ES-I3 (cell line): ENCODE results near the gene LARP7.
A peak's percentile ranks its signal among the peaks of the same experiment; 100 is the strongest.
"Not testable (repeated sequence)": the region's sequence is repeated elsewhere in the genome, so short reads cannot be mapped to it uniquely, and the experiment has no call there.

Source experiments
- H3K36me3 ChIP-seq: 2 replicates; pipeline ENCODE4 v1.6.1; 2013; ENCODE audit warnings: mild to moderate bottlenecking, low read length, control low read depth, moderate library complexity; ENCODE audit not compliant: insufficient read depth
- H3K4me1 ChIP-seq: 2 replicates; pipeline ENCODE4 v1.6.1; 2013; ENCODE audit warnings: mild to moderate bottlenecking, control low read depth, low read length; ENCODE audit not compliant: insufficient read depth
- H3K9ac ChIP-seq: 2 replicates; pipeline ENCODE4 v1.6.1; 2013; ENCODE audit warnings: low read depth, mild to moderate bottlenecking, low read length, moderate library complexity
- H3K9me3 ChIP-seq: 2 replicates; pipeline ENCODE4 v1.6.1; 2013; ENCODE audit warnings: mild to moderate bottlenecking, low read length, moderate library complexity; ENCODE audit not compliant: control insufficient read depth, insufficient read depth

The LARP7 gene

DNA sequence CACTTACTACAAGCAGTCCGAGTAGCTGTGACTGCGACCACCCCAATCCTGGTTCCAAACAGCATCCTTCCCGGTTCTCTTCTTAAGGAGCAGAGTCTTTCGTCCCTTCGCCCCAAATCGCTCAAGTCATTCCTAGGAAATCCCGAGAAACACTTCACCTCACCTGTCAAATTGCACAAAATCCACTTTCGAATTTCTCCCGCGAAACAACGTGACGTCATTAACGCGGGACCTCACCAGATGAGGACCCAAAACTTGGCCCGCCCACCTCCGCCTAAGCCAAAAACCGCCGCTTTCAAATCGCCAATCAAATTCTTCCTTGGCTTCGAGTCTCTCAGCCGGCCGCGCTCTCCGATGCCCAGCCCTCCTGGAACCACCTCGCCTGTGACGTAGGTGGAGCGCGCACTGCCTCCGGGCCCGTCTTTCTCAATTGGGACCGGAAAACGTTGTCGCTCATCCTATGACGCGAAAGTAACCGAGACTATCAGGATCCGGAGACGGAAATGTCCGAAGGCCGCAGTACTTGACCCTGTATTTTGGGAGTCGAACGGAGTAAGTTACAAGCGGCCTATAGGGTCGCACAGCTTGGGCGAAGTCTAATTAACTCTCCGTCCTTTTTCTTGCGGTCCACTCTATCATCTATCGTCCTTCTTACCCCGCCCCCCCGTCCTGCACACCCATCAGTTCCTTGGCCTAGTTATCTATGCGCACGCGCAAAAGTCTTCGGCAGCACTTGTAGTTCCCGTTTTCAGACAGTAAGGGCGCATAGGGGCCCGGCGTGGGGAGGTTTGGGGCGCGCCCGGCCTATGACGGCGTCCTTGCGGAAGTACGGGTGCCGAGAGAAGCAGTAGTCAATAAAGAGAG, at the start of gene LARP7, which contains the start of gene ZGRF1:
Gene LARP7 (plus strand): TSS at position 456 of the 864 bp plus-strand sequence. CDS start 7,527 bp downstream, outside the sequence.
Gene ZGRF1 (minus strand): TSS at position 222 of the 864 bp plus-strand sequence. CDS start 3,733 bp downstream, outside the sequence.
- no peaks in the 10 kb centered on the region for H3K9me3 ChIP-seq
- peak within 1 kb of the TSS; percentile 94 for H3K9ac ChIP-seq
- H3K4me1 ChIP-seq: peaks cover 12% of the 10 kb centered on the region
- H3K36me3 ChIP-seq: peaks cover 3% of the 10 kb centered on the region

- Histone ChIP-seq H3K9me3 (no peaks in the 10 kb centered on the region), H3K9ac (no peak overlapping the region), H3K4me1 (no peaks in the 10 kb centered on the region), H3K36me3 (peaks cover 14% of the 10 kb centered on the region)
Observed at GRCh38 chr4:112589206-112589605, 47.7 kb upstream of the LARP7 start.

DNA sequence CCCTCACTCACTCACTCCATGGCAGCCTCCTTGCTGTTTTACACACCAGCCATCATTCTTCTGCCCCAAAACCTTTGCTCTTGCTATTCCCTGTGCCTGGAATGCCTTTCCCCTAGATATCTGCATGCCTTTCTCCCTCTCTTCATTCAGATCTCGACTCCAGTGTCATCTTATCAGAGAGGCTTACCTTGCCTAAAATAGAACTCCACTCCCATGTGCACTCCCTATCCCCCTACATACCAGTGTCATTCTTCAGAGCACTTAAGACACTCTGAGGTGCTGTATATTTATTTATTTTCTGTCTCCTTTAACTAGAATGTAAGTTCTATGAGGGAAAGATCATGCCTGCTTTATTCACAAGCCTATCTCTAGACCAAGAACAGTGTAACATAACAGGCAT, 45.4 kb upstream of the LARP7 start:
- no peaks in the 10 kb centered on the region for H3K4me1 ChIP-seq
- H3K9me3 ChIP-seq: no peaks in the 10 kb centered on the region
- H3K9ac ChIP-seq: no peak overlapping the region
- peaks cover 6% of the 10 kb centered on the region for H3K36me3 ChIP-seq

DNA sequence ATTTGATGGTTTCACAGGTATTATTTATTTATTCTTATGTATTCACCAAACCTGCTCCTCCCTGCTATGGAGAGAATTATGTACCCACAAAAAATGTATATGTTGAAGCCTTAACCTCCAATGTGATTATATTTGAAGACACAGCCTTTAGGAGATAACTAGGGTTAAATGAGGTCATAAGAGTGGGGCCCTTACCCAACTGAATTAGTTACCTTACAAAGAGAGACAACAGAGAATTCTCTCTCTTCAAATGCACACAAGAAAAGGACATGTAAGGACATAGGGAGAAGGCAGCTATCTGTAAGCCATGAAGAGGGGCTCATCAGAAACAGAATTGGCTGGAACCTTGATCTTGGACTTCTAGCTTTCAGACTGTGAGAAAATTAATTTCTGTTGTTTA, 44.2 kb upstream of the LARP7 start:
- Histone ChIP-seq H3K9ac (no peak overlapping the region), H3K36me3 (peaks cover 4% of the 10 kb centered on the region; the same call in 1 of the 2 replicates), H3K9me3 (no peaks in the 10 kb centered on the region), H3K4me1 (no peaks in the 10 kb centered on the region)

DNA sequence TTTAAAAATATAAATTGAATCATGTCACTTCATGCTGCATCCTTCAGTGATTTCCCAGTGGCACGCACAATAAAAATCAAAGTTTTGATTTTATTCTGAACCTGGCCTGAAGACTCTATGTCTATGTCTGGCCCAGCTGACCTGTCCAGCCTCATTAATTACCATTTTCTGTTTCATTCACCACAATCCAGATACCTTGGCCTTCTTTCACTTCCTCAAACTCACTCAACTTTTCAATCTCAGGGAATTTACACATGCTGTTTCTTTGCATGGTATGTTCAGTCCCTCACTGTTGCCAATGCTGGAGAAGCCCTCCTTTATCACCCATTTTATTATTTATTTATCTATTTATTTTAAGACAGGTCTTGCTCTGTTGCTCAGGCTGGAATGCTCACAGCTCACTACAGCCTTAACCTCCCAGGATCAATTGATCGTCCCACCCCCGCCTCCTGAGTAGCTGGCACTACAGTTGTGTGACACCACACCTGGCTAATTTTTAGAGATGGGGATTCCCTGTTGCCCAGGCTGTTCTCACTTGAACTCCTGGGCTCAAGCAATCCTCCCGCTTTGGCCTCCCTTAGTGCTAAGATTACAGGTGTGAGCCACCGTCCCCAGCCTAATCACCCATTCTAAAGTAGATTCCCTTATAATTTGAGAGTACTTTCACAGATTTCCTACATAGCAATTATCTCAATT, 43.4 kb upstream of the LARP7 start:
- H3K9ac ChIP-seq: no peak overlapping the region
- H3K4me1 ChIP-seq: no peaks in the 10 kb centered on the region
- peaks cover 4% of the 10 kb centered on the region; the same call in 1 of the 2 replicates for H3K36me3 ChIP-seq
- H3K9me3 ChIP-seq: no peaks in the 10 kb centered on the region

DNA sequence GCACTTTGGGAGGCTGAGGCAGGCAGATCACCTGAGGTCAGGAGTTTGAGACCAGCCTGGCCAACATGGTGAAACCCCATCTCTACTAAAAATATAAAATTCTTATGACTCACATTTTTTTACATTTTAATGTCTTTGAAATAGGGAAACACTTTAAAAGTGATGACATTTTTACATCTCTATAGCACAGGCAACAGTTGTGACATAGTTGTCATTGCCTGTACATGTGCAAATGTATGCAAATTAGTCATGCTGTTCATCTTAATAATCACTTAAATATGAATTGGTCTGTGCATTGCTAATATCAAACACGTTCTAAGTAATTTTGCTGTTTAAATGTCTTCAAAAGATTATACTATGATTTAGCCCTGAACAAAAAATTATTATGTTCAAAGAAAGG, 42.0 kb upstream of the LARP7 start:
- H3K9me3 ChIP-seq: no peaks in the 10 kb centered on the region
- no peaks in the 10 kb centered on the region for H3K4me1 ChIP-seq
- no peak overlapping the region for H3K9ac ChIP-seq
- peaks cover 13% of the 10 kb centered on the region for H3K36me3 ChIP-seq

DNA sequence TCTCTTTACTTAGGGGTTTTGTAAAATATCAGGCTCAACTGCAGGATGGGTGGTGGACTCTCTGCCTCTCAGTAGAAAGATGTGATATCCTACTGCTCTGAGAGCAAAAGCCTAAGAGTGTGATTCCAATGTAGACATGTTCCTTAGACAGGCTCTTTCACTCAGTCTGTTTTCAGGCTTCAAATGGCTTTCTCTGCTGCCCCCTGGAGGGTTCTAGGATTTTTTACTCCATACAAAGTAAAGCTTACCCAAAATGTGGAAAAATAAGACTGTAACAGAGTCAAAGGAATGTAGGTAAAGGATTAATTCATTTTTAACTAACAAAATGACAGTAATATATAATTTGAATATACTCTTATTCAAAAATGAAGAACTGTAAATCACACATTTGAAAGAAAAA, 32.4 kb upstream of the LARP7 start:
- no peaks in the 10 kb centered on the region for H3K9me3 ChIP-seq
- no peak overlapping the region for H3K9ac ChIP-seq
- H3K36me3 ChIP-seq: peaks cover 11% of the 10 kb centered on the region
- no peaks in the 10 kb centered on the region for H3K4me1 ChIP-seq

GRCh38 chr4:112612814-112613213, 24.1 kb upstream of the LARP7 start:
- not testable (repeated sequence) for H3K4me1 ChIP-seq, H3K9ac ChIP-seq, H3K9me3 ChIP-seq
- peaks cover 12% of the 10 kb centered on the region for H3K36me3 ChIP-seq

DNA sequence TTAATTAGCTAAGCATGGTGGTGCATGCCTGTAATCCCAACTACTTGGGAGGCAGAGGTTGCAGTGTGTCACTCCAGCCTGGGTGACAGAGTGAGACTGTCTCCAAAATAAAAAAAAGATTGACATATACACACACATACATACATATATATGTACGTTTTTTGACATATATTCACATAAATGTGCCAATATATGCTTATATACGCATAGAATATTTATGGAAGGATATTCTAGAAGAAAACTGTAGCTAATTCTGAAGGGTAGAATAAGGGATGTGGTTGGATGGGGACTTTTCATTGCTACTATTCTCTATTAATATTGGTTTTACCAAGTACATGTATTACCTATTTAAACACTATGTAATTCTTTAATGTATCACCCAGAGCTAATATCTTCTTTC, 20.0 kb upstream of the LARP7 start:
- Histone ChIP-seq H3K9me3 (no peaks in the 10 kb centered on the region; the same call in 1 of the 2 replicates), H3K9ac (no peak overlapping the region), H3K36me3 (peaks cover 16% of the 10 kb centered on the region), H3K4me1 (no peaks in the 10 kb centered on the region)

- no peak overlapping the region for H3K9ac ChIP-seq
- no peaks in the 10 kb centered on the region for H3K9me3 ChIP-seq
- no peaks in the 10 kb centered on the region for H3K4me1 ChIP-seq
- H3K36me3 ChIP-seq: peaks cover 7% of the 10 kb centered on the region
Observed at GRCh38 chr4:112626228-112626627, 10.7 kb upstream of the LARP7 start.

DNA sequence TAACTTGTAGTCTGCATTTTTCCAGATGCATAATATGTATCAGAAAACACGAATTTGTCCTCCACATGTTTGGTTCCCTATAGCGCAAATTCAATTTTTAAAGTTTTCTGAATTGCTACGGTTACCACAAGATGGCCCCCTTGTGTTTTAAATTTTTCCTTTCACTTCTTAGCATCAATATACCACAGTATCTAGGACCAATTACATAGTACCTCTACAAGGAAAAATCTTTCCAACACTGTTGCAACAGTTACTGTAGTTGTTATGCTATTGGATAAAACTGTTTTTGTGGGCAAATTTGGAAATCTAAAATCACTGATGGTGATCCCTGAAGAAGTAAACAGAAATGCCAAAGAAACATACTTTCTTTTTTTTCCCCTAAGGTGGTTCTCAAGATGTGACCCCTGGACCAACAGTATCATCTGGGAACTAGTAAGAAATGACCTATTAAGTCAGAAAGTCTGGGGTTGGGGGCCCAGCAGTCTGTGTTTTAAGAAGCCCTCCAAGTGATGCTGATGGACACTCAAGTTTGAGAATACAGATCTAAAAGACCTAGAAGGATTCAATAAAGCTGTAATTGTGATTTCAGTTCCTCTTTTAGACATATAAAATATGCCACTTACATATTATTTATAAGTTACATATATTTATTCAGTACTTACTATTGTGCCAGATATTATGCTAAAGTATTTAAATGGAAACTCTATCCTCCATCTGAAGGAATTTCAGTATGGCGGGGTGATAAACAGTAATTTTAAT, 3.3 kb upstream of the LARP7 start:
- H3K4me1 ChIP-seq: peaks cover 12% of the 10 kb centered on the region
- no peaks in the 10 kb centered on the region for H3K9me3 ChIP-seq
- peaks cover 10% of the 10 kb centered on the region for H3K36me3 ChIP-seq
- peak overlapping the region; percentile 7; the same call in 1 of the 2 replicates for H3K9ac ChIP-seq

- Histone ChIP-seq H3K9ac (peak overlapping the region; percentile 94), H3K4me1 (peaks cover 12% of the 10 kb centered on the region), H3K9me3 (no peaks in the 10 kb centered on the region), H3K36me3 (no peaks in the 10 kb centered on the region; the same call in 1 of the 2 replicates)
Observed at GRCh38 chr4:112637552-112637866, 566 bp downstream of the LARP7 start.

DNA sequence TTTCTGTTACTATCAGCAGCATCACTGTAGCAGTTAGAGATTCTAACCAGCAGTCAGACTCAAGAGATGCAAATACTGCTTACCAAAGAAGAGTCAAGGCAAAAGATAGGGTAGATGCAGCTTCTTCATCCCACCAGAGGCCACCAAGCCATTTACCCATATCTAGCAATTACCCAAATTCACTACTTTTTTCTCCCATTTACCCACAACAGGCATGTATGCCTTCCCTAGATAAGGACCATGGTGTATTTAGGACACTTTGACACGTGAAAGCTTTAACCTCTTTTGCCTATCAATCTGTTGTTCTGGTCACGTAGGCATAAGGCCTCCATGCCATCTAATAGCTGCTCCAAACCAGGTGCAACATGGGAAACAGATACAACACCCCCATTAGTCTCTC, 5.6 kb downstream of the LARP7 start:
- 0 out of 2 replicates have a peak, but pooled peaks cover 4% of the 10 kb centered on the region for H3K9me3 ChIP-seq
- H3K4me1 ChIP-seq: peaks cover 5% of the 10 kb centered on the region
- H3K9ac ChIP-seq: no peak overlapping the region
- H3K36me3 ChIP-seq: peaks cover 7% of the 10 kb centered on the region
